H1 (cell line): ENCODE measurements around the gene GTSE1. TPM values are rescaled to one million over a fixed set of nuclear protein-coding genes. Genes with fewer than 3 reads are reported as not detected.

Experiments used
- CTCF ChIA-PET: fragments of 300-600 bp; sonication (Branson Sonifier 250); formaldehyde crosslinking; loops from one replicate; lab custom pipeline; 2021; ENCODE audit not compliant: partially characterized antibody; lab: Charles Lee
- POLR2A ChIA-PET: fragments of 300-600 bp; sonication (Branson Sonifier 250); formaldehyde crosslinking; loops from one replicate; lab custom pipeline; 2021; ENCODE audit warnings: inconsistent platforms; ENCODE audit not compliant: partially characterized antibody; lab: Charles Lee
- DNase-seq, 2 experiments: peaks; one replicate each; pipeline versions ENCODE4 v3.0.0 to v3.0.0-alpha.2; 2010 to 2022; ENCODE audit warnings: low spot score in 2 of 2, low read depth in 1 of 2, mixed read lengths in 1 of 2
- FAIRE-seq: peaks from 2 replicates; lab custom pipeline; 2011; peaks lifted over from hg19 to GRCh38; lab: Jason Lieb, UNC
- H2AFZ ChIP-seq: 2 replicates; pipeline ENCODE4 v1.8.1; 2012; ENCODE audit warnings: low read length, inconsistent platforms
- H2AK5ac ChIP-seq: 2 replicates; pipeline ENCODE4 v1.6.1; 2013; ENCODE audit warnings: low read depth, low read length
- H2BK120ac ChIP-seq: replicated peaks from 2 replicates; pipeline ENCODE3; 2013; ENCODE audit warnings: low read depth, low read length, inconsistent platforms
- H2BK12ac ChIP-seq: 2 replicates; pipeline ENCODE4 v1.6.1; 2013; ENCODE audit warnings: low read depth, low read length
- H2BK15ac ChIP-seq: 2 replicates; pipeline ENCODE4 v1.6.1; 2013; ENCODE audit warnings: low read length
- H2BK20ac ChIP-seq: 2 replicates; pipeline ENCODE4 v1.6.1; 2013; ENCODE audit warnings: low read length
- H2BK5ac ChIP-seq: 2 replicates; pipeline ENCODE4 v1.6.1; 2013; ENCODE audit warnings: low read depth, low read length
- H3K14ac ChIP-seq: 2 replicates; pipeline ENCODE4 v1.6.1; 2013; ENCODE audit warnings: inconsistent platforms; ENCODE audit not compliant: insufficient read length
- H3K18ac ChIP-seq: 2 replicates; pipeline ENCODE4 v1.6.1; 2013; ENCODE audit warnings: low read length; ENCODE audit errors: extremely low read depth
- H3K23ac ChIP-seq: 2 replicates; pipeline ENCODE4 v1.6.1; 2013; ENCODE audit warnings: inconsistent platforms; ENCODE audit not compliant: insufficient read length
- H3K23me2 ChIP-seq: 2 replicates; pipeline ENCODE4 v1.6.1; 2013; ENCODE audit warnings: low read depth, low read length
- H3K27ac ChIP-seq: 2 replicates; pipeline ENCODE4 v1.6.1; 2011; ENCODE audit warnings: low read depth, low read length, inconsistent platforms
- H3K27me3 ChIP-seq, 4 experiments: replicated peaks in 1 of 4; 1 replicate in 1 of 4; 2 replicates in 3 of 4; pipeline versions ENCODE4 v1.6.1 to v1.8.1; 2011 to 2013; ENCODE audit warnings: low read length in 3 of 4, mild to moderate bottlenecking in 3 of 4, inconsistent platforms in 2 of 4, mixed read lengths in 2 of 4, moderate library complexity in 1 of 4; ENCODE audit not compliant: control insufficient read depth in 3 of 4, insufficient read depth in 3 of 4; ENCODE audit errors: extremely low read depth in 1 of 4
- H3K36me3 ChIP-seq, 4 experiments: 2 replicates each; pipeline versions ENCODE4 v1.6.1 to v1.8.1; 2011 to 2013; ENCODE audit warnings: mild to moderate bottlenecking in 4 of 4, low read length in 3 of 4, moderate library complexity in 2 of 4, control low read depth in 1 of 4, inconsistent platforms in 1 of 4; ENCODE audit not compliant: insufficient read depth in 4 of 4, control insufficient read depth in 2 of 4
- H3K4ac ChIP-seq: replicated peaks from 2 replicates; pipeline ENCODE3; 2013; ENCODE audit warnings: low read length, low read depth, mixed read lengths, inconsistent platforms; ENCODE audit not compliant: insufficient read length
- H3K4me1 ChIP-seq, 4 experiments: replicated peaks in 1 of 4; 1 replicate in 1 of 4; 2 replicates in 3 of 4; pipeline versions ENCODE4 v1.6.1 to v1.8.1; 2011 to 2013; ENCODE audit warnings: low read length in 3 of 4, inconsistent platforms in 2 of 4, mixed read lengths in 1 of 4; ENCODE audit not compliant: insufficient read depth in 4 of 4, control insufficient read depth in 3 of 4
- H3K4me2 ChIP-seq, 2 experiments: 2 replicates each; pipeline versions ENCODE4 v1.6.1 to v1.8.1; 2011 to 2013; ENCODE audit warnings: low read depth in 2 of 2, low read length in 2 of 2, control low read depth in 1 of 2, inconsistent platforms in 1 of 2, mild to moderate bottlenecking in 1 of 2; ENCODE audit not compliant: insufficient read depth in 1 of 2
- H3K4me3 ChIP-seq, 4 experiments: fragments of 200-600, 300-600 bp in 1 of 4; sonication (generic), shearing (Covaris generic), sonication (Bioruptor Twin) in 1 of 4; 2 replicates each; pipeline versions ENCODE4 v1.5.1 to v1.8.1; 2011 to 2016; ENCODE audit warnings: low read length in 4 of 4, low read depth in 3 of 4, control low read depth in 2 of 4, inconsistent platforms in 2 of 4, mild to moderate bottlenecking in 2 of 4, mixed read lengths in 1 of 4, moderate library complexity in 1 of 4; ENCODE audit not compliant: insufficient read depth in 2 of 4; ENCODE audit errors: extremely low read depth in 1 of 4
- H3K56ac ChIP-seq: replicated peaks from 2 replicates; pipeline ENCODE3; 2013; ENCODE audit warnings: low read depth, mild to moderate bottlenecking, mixed read lengths, low read length, inconsistent platforms; ENCODE audit not compliant: insufficient read length
- H3K79me1 ChIP-seq: 2 replicates; pipeline ENCODE4 v1.6.1; 2013; ENCODE audit warnings: low read depth, low read length, control low read depth
- H3K79me2 ChIP-seq, 2 experiments: 2 replicates each; pipeline versions ENCODE4 v1.6.1 to v1.8.1; 2012 to 2013; ENCODE audit warnings: low read length in 2 of 2, mild to moderate bottlenecking in 2 of 2, inconsistent platforms in 1 of 2; ENCODE audit not compliant: insufficient read depth in 2 of 2, control insufficient read depth in 1 of 2
- H3K9ac ChIP-seq, 4 experiments: replicated peaks in 1 of 4; 1 replicate in 1 of 4; 2 replicates in 3 of 4; pipeline versions ENCODE4 v1.6.1 to v1.8.1; 2011 to 2013; ENCODE audit warnings: low read depth in 3 of 4, low read length in 3 of 4, control low read depth in 2 of 4, mild to moderate bottlenecking in 2 of 4, moderate library complexity in 2 of 4, inconsistent platforms in 1 of 4; ENCODE audit errors: extremely low read depth in 1 of 4
- H3K9me3 ChIP-seq, 2 experiments: 2 replicates each; pipeline versions ENCODE4 v1.6.1 to v1.8.1; 2012 to 2013; ENCODE audit warnings: mild to moderate bottlenecking in 2 of 2, moderate library complexity in 2 of 2, control low read depth in 1 of 2, inconsistent platforms in 1 of 2, low read depth in 1 of 2, low read length in 1 of 2, mixed read lengths in 1 of 2; ENCODE audit not compliant: insufficient read depth in 2 of 2
- H4K20me1 ChIP-seq, 2 experiments: replicated peaks in 1 of 2; 2 replicates each; pipeline versions ENCODE3 to v1.8.1; 2011 to 2013; ENCODE audit warnings: inconsistent platforms in 2 of 2, low read length in 2 of 2, mild to moderate bottlenecking in 1 of 2; ENCODE audit not compliant: insufficient read depth in 2 of 2, control insufficient read depth in 1 of 2
- H4K5ac ChIP-seq: 2 replicates; pipeline ENCODE4 v1.6.1; 2013; ENCODE audit warnings: low read length, low read depth, mixed read lengths, inconsistent platforms; ENCODE audit not compliant: insufficient read length
- H4K8ac ChIP-seq: 2 replicates; pipeline ENCODE4 v1.8.0; 2013; ENCODE audit warnings: mild to moderate bottlenecking, moderate library complexity, low read length, inconsistent platforms; ENCODE audit not compliant: insufficient read depth; ENCODE audit errors: extremely low read depth
- H4K91ac ChIP-seq: replicated peaks from 2 replicates; pipeline ENCODE3; 2013; ENCODE audit warnings: low read length, mixed read lengths, inconsistent platforms; ENCODE audit not compliant: insufficient read length
- ASH2L ChIP-seq: fragments of 200-600, 300-600 bp; sonication (generic); IDR thresholded peaks from one replicate; pipeline ENCODE4 v1.7.1; 2017; ENCODE audit warnings: low read length
- CHD2 ChIP-seq: IDR thresholded peaks from 2 replicates; pipeline ENCODE4 v1.6.1; 2012; ENCODE audit warnings: low read length, improper control_type of control experiment
- FOSL1 ChIP-seq: IDR thresholded peaks from 2 replicates; pipeline ENCODE4 v1.6.1; 2011; ENCODE audit warnings: mild to moderate bottlenecking, low read depth, low read length, moderate library complexity; ENCODE audit not compliant: insufficient read depth
- KDM1A ChIP-seq: fragments of 200-600, 300-600 bp; sonication (generic); IDR thresholded peaks from 2 replicates; pipeline ENCODE4 v1.7.1; 2016; ENCODE audit warnings: mild to moderate bottlenecking, low read length, borderline replicate concordance
- PHF8 ChIP-seq: fragments of 200-600 bp; sonication (generic); conservative IDR thresholded peaks from 2 replicates; pipeline ENCODE4 v1.7.1; 2012; ENCODE audit warnings: low read depth, mild to moderate bottlenecking, inconsistent platforms, low read length, moderate library complexity
- POLR2AphosphoS5 ChIP-seq: IDR thresholded peaks from 2 replicates; pipeline ENCODE4 v1.6.1; 2011; ENCODE audit warnings: low read depth, low read length
- POU5F1 ChIP-seq: IDR thresholded peaks from 2 replicates; pipeline ENCODE4 v1.6.1; 2011; ENCODE audit warnings: low read depth, mild to moderate bottlenecking, low read length, moderate library complexity
- RNF2 ChIP-seq: fragments of 200-900, 300-1000 bp; sonication (generic); IDR thresholded peaks from 2 replicates; pipeline ENCODE4 v1.7.1; 2016; ENCODE audit warnings: borderline replicate concordance, low read depth, mild to moderate bottlenecking, antibody characterized with exemption, low read length; ENCODE audit not compliant: poor library complexity, severe bottlenecking; ENCODE audit errors: missing control alignments
- SAP30 ChIP-seq: fragments of 300-600 bp; sonication (generic); IDR thresholded peaks from 2 replicates; pipeline ENCODE4 v1.7.1; 2012; ENCODE audit warnings: low read length, moderate library complexity, mild to moderate bottlenecking, inconsistent platforms; ENCODE audit not compliant: insufficient read depth, insufficient replicate concordance
- SP2 ChIP-seq: IDR thresholded peaks from 2 replicates; pipeline ENCODE4 v1.6.1; 2012; ENCODE audit warnings: mild to moderate bottlenecking, low read length, inconsistent platforms
- SP4 ChIP-seq: IDR thresholded peaks from 2 replicates; pipeline ENCODE4 v1.6.1; 2012; ENCODE audit warnings: low read length, inconsistent platforms
- SUZ12 ChIP-seq: fragments of 200-600 bp; sonication (generic); IDR thresholded peaks from 2 replicates; pipeline ENCODE4 v1.6.1; 2012; ENCODE audit warnings: mild to moderate bottlenecking, inconsistent platforms, low read length, moderate library complexity, mixed read lengths
- TAF7 ChIP-seq: optimal IDR thresholded peaks from 2 replicates; pipeline ENCODE3; 2011; ENCODE audit warnings: low read depth, mild to moderate bottlenecking, inconsistent platforms, low read length, moderate library complexity, borderline replicate concordance
- ZNF274 ChIP-seq: IDR thresholded peaks from 2 replicates; pipeline ENCODE4 v1.7.0; 2012; ENCODE audit warnings: low read length, borderline replicate concordance; ENCODE audit errors: extremely low read depth
- WGBS, 2 experiments: shearing (Covaris generic) in 1 of 2; methylation state at CpG; one replicate each; pipeline versions ENCODE4 v1.1.6 to v1.1.7; 2013 to 2015; ENCODE audit warnings: low lambda C conversion rate in 2 of 2, mixed read lengths in 2 of 2, inconsistent platforms in 1 of 2, low coverage in 1 of 2, missing lambda C conversion rate in 1 of 2; ENCODE audit not compliant: insufficient replicate concordance in 2 of 2, insufficient coverage in 1 of 2, insufficient read length in 1 of 2; ENCODE audit errors: extremely low coverage in 1 of 2, missing lambda C conversion rate in 1 of 2; 5-methylcytosine and 5-hydroxymethylcytosine counted together
- polyA plus RNA-seq, 7 experiments: library from polyadenylated mRNA; depleted of rRNA in 3 of 7; stranded (reverse) in 5 of 7; unstranded in 2 of 7; fragments of >200 nt in 5 of 7; fragments of 200-250 nt in 2 of 7; gene quantifications; 1 replicate in 5 of 7; 2 replicates in 1 of 7; 4 replicates in 1 of 7; pipeline versions ENCODE4 v1.2.1 to v1.2.3, GENCODE V29; 2011 to 2013; ENCODE audit warnings: missing spikeins in 2 of 7, mixed read lengths in 2 of 7
- total RNA-seq: library from RNA; stranded (reverse); fragmentation: NEBNext Ultra II Directional; extraction: Animal tissue kit (Norgen Biotek cat#: 25700); gene quantifications from 2 replicates; pipeline ENCODE4 v1.2.1, GENCODE V29; 2021

GTSE1 gene
- total and polyA plus RNA-seq, 2 of the 8 experiments (the other 6 are each of a cell fraction or from before 2014, with no cell fraction given), result 17.5 to 38.6 TPM

GRCh38 chr22:46339956-46340355, 43.3 kb downstream of the GTSE1 start:
- H3K18ac ChIP-seq, result no peak overlapping the region
- POLR2A ChIA-PET, result interaction anchor here (1.0 to 2.0 kb wide), 4 partner anchors 11 to 22 kb away, joined by 3 to 6 read pairs (median 4); no protein-coding TSS in a partner anchor
- no peaks in the 10 kb centered on the region for H3K27me3 ChIP-seq
- H4K91ac ChIP-seq, result no peak overlapping the region
- H3K23me2 ChIP-seq, result 0 out of 2 replicates have a peak, but pooled peaks cover 2% of the 10 kb centered on the region
- no peak overlapping the region for H2AK5ac ChIP-seq
- H3K56ac ChIP-seq, result no peak overlapping the region
- H2BK12ac ChIP-seq, result no peak overlapping the region
- H3K36me3 ChIP-seq, result peaks cover 21 to 63% (median 40%) of the 10 kb centered on the region in 4 experiments
- H3K27ac ChIP-seq, result no peak overlapping the region
- H2BK120ac ChIP-seq, result no peak overlapping the region
- no peaks in the 10 kb centered on the region for H3K9me3 ChIP-seq
- H3K4me3 ChIP-seq, result no peak overlapping the region
- H3K4ac ChIP-seq, result no peak overlapping the region
- no peak overlapping the region for H2BK20ac ChIP-seq
- H3K4me1 ChIP-seq, result peaks cover 0 to 4% (median 3%) of the 10 kb centered on the region in 4 experiments; a peak in 2 of 7 replicates
- H2AFZ ChIP-seq, result no peak overlapping the region
- no peak overlapping the region for H4K5ac ChIP-seq
- H2BK5ac ChIP-seq, result no peak overlapping the region
- no peak overlapping the region for H3K9ac ChIP-seq
- H3K79me2 ChIP-seq, result peaks cover 9 to 38% of the 10 kb centered on the region in 2 experiments
- H3K14ac ChIP-seq, result no peak overlapping the region
- FAIRE-seq, result no peak
- peaks cover 7 to 17% of the 10 kb centered on the region in 2 experiments for H4K20me1 ChIP-seq
- H4K8ac ChIP-seq, result no peak overlapping the region
- no peak overlapping the region for H3K23ac ChIP-seq
- H3K79me1 ChIP-seq, result peaks cover 12% of the 10 kb centered on the region
- CTCF ChIA-PET, result interaction anchor here (0.8 to 1.9 kb wide), 3 partner anchors 27 to 224 kb away, joined by 3 to 7 read pairs (median 3); no protein-coding TSS in a partner anchor
- no peak overlapping the region for H3K4me2 ChIP-seq
- H2BK15ac ChIP-seq, result no peak overlapping the region
- DNase-seq, result no peak
- 91% methylated on average over 5 of the region's 5 CpGs; no CpG with 5 or more reads in 1 of the 2 experiments for whole genome bisulfite sequencing, 2 experiments
- no peak for TF ChIP-seq ZNF274
- no peak for TF ChIP-seq CHD2
- no peak for TF ChIP-seq SUZ12
- no peak for TF ChIP-seq SP2
- no peak for TF ChIP-seq RNF2
- TF ChIP-seq POLR2AphosphoS5, result no peak
- TF ChIP-seq SP4, result no peak
- TF ChIP-seq PHF8, result no peak
- no peak for TF ChIP-seq FOSL1
- TF ChIP-seq KDM1A, result no peak
- TF ChIP-seq ASH2L, result no peak
- TF ChIP-seq SAP30, result no peak
- no peak for TF ChIP-seq POU5F1
- TF ChIP-seq TAF7, result no peak
